Panc1 (cell line): ENCODE measurements around the gene RPAP3. TPM values are rescaled to one million over a fixed set of nuclear protein-coding genes. Genes with fewer than 3 reads are reported as not detected.

ENCODE experiments used
- ATAC-seq: fragments of 200-7000 bp; cut with Tn5 transposase; 2 replicates; pipeline ENCODE4 v1.9.1; 2020; ENCODE audit warnings: mild to moderate bottlenecking, moderate library complexity
- BruUV-seq: library from RNA; stranded (reverse); fragments of 400-500 nt; replicated peaks from 2 replicates; lab custom pipeline; 2021; lab: Mats Ljungman, UMichigan
- CTCF ChIA-PET: fragments of 300-600 bp; sonication (Branson Sonifier 250); formaldehyde crosslinking; loops from one replicate; lab custom pipeline; 2022; ENCODE audit warnings: antibody characterized with exemption; lab: Charles Lee
- POLR2A ChIA-PET: fragments of 300-600 bp; sonication (Branson Sonifier 250); formaldehyde crosslinking; loops from one replicate; lab custom pipeline; 2022; ENCODE audit warnings: antibody characterized with exemption; lab: Charles Lee
- DNase-seq: peaks from one replicate; pipeline ENCODE4 v3.0.0-alpha.2; 2010; ENCODE audit warnings: low read depth, low spot score
- H3K27ac ChIP-seq: 2 replicates; pipeline ENCODE4 v1.5.1; 2011; ENCODE audit warnings: mild to moderate bottlenecking, low read length, inconsistent platforms
- H3K27me3 ChIP-seq: fragments of 200-500 bp; sonication (Bioruptor generic); 2 replicates; pipeline ENCODE4 v1.6.0; 2014; ENCODE audit warnings: low read length, inconsistent platforms; ENCODE audit not compliant: control insufficient read depth, insufficient read depth
- H3K36me3 ChIP-seq: fragments of 200-500 bp; sonication (Bioruptor generic); 2 replicates; pipeline ENCODE4 v1.5.1; 2014; ENCODE audit warnings: inconsistent platforms, mild to moderate bottlenecking, low read length, moderate library complexity; ENCODE audit not compliant: control insufficient read depth, insufficient read depth
- H3K4me1 ChIP-seq: 2 replicates; pipeline ENCODE4 v1.5.1; 2011; ENCODE audit warnings: inconsistent platforms, mild to moderate bottlenecking, low read length, moderate library complexity; ENCODE audit not compliant: control insufficient read depth, insufficient read depth
- H3K4me3 ChIP-seq, 2 experiments: 2 replicates each; pipeline ENCODE4 v1.5.1; 2011 to 2012; ENCODE audit warnings: low read depth in 2 of 2, low read length in 2 of 2, mild to moderate bottlenecking in 2 of 2, inconsistent platforms in 1 of 2, moderate library complexity in 1 of 2
- H3K9me3 ChIP-seq: fragments of 200-500 bp; sonication (Bioruptor generic); 2 replicates; pipeline ENCODE4 v1.5.1; 2014; ENCODE audit warnings: low read depth, mild to moderate bottlenecking, inconsistent platforms, low read length, moderate library complexity; ENCODE audit not compliant: control insufficient read depth, insufficient read depth
- CTCF ChIP-seq: fragments of 450-650 bp; IDR thresholded peaks from 2 replicates; pipeline ENCODE4 v1.5.1; 2017; ENCODE audit warnings: mild to moderate bottlenecking
- POLR2AphosphoS5 ChIP-seq: IDR thresholded peaks from 2 replicates; pipeline ENCODE4 v1.6.1; 2012; ENCODE audit warnings: mild to moderate bottlenecking, low read depth, low read length, moderate library complexity
- REST ChIP-seq, 2 experiments: IDR thresholded peaks; 2 replicates each; pipeline ENCODE4 v1.6.1; 2011 to 2012; ENCODE audit warnings: low read depth in 2 of 2, control low read depth in 1 of 2, low read length in 1 of 2, mild to moderate bottlenecking in 1 of 2, moderate library complexity in 1 of 2; ENCODE audit not compliant: insufficient read depth in 1 of 2
- SIN3A ChIP-seq: IDR thresholded peaks from 2 replicates; pipeline ENCODE4 v1.6.1; 2012; ENCODE audit warnings: low read depth, mild to moderate bottlenecking, low read length, moderate library complexity, borderline replicate concordance; ENCODE audit not compliant: insufficient read depth
- TCF7L2 ChIP-seq: IDR thresholded peaks from 2 replicates; pipeline ENCODE4 v1.6.1; 2011; ENCODE audit warnings: mild to moderate bottlenecking, low read depth, low read length, inconsistent platforms
- in situ Hi-C: cut with HindIII; loops from 2 replicates; pipeline ENCODE4 v1.10.0; 2016; ENCODE audit warnings: low sequenced_read_pairs, low pct_unique_long_range_greater_than_20kb
- intact Hi-C: fragments of 100-400 bp; cut with micrococcal nuclease; formaldehyde crosslinking; loops from one replicate; pipeline ENCODE4 v1.10.0; 2022; ENCODE audit not compliant: unreplicated experiment
- total RNA-seq: library from RNA; stranded (reverse); gene quantifications from one replicate; pipeline ENCODE4 v1.2.1, GENCODE V29; 2021; ENCODE audit not compliant: unreplicated experiment

The RPAP3 gene
- total RNA-seq, 1 experiment from 2014 or later: 47.3 TPM

- TF ChIP-seq POLR2AphosphoS5 (no peak), SIN3A (no peak), REST (IDR thresholded peaks at IDR 0.05; ENCODE audit: insufficient read depth in 1 of 2, low read depth in 2 of 2, low read length in 1 of 2) (no peak), CTCF (no peak), TCF7L2 (no peak)
- ChIA-PET CTCF (no interaction called here), POLR2A (no interaction called here)
- Histone ChIP-seq H3K27ac (no peak overlapping the region), H3K9me3 (no peaks in the 10 kb centered on the region), H3K36me3 (no peaks in the 10 kb centered on the region), H3K4me3 (no peak overlapping the region), H3K4me1 (peaks cover 3% of the 10 kb centered on the region; the same call in 1 of the 2 replicates), H3K27me3 (no peaks in the 10 kb centered on the region)
- BruUV-seq: no TSS peak
- in situ Hi-C loops (no loop called here), intact Hi-C loops (loop anchor here (2.0 to 10.0 kb wide), 2 partner anchors 63 to 119 kb away; no protein-coding TSS in a partner anchor)
- DNase-seq (no peak), ATAC-seq (no peak)
Measured at GRCh38 chr12:47715877-47716548, 10.2 kb upstream of the RPAP3 start.

GRCh38 chr12:47715393-47715876 lies 9.6 kb upstream of the RPAP3 start:
- no TSS peak for BruUV-seq
- ATAC-seq (peak; percentile 88), DNase-seq (no peak)
- ChIA-PET CTCF (no interaction called here), POLR2A (no interaction called here)
- Histone ChIP-seq H3K9me3 (no peaks in the 10 kb centered on the region), H3K4me1 (peaks cover 3% of the 10 kb centered on the region; the same call in 1 of the 2 replicates), H3K4me3 (no peak overlapping the region), H3K27me3 (no peaks in the 10 kb centered on the region), H3K36me3 (no peaks in the 10 kb centered on the region), H3K27ac (no peak overlapping the region)
- intact Hi-C loops: loop anchor here (2.0 to 10.0 kb wide), 2 partner anchors 63 to 119 kb away; no protein-coding TSS in a partner anchor
- in situ Hi-C loops: no loop called here
- no peak for TF ChIP-seq REST (IDR thresholded peaks at IDR 0.05; ENCODE audit: insufficient read depth in 1 of 2, low read depth in 2 of 2, low read length in 1 of 2)
- peak; percentile 88 for TF ChIP-seq CTCF
